ENCODE results near the gene PLXNB2. TPM values are rescaled to one million over a fixed set of nuclear protein-coding genes. Genes with fewer than 3 reads are reported as not detected.

PLXNB2 gene
- total RNA-seq, 1 experiment from 2014 or later: 155 TPM

DNA sequence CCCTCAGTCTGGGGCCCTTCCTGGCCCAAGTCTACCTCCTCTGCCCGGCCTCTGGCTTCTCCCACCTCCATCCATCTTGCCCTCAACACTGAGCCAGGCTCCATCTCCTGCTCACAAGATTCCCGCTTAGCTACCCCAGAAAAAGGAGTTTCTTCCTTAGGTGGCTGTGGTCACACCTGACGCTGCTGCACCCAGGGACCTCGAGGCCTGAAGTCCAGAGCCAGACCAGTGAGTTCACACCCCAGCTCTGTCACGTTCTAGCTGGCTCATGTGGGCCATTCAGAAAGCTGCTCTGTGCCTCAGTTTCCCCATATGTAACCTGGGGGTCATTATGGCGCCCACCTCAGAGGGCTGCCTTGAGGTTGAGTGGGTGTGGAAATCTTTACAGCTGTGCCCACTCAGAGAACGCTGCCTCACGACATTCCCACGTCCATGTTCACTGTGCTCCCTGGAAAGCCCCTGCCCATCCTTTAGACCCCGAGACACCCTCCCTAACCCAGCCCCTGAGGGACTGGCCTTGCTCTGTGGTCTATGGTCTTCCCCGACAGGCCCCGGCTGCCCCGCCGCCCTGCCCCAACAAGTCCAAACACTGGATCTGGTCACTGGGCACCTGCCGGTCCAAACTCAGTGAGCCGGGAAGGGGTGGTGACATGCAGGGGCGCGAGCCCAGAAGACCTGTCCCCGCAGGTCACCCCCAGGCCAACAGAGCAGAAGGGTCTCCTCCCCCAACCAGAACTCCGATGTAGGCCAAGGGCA lies 9.8 kb downstream of the PLXNB2 start:
- BruUV-seq (replicated peaks): no TSS peak
- no peaks in the 10 kb centered on the region for H3K36me3 ChIP-seq (ENCODE audit: insufficient read depth, low read length, poor library complexity, severe bottlenecking)
- no peak for DNase-seq (ENCODE audit: low spot score)
- peaks cover 75% of the 10 kb centered on the region for H3K4me1 ChIP-seq (ENCODE audit: insufficient read depth, low read length, poor library complexity, severe bottlenecking)
- no peak for TF ChIP-seq EZH2 (IDR thresholded peaks at IDR 0.05; ENCODE audit: borderline replicate concordance, low read depth, low read length, poor library complexity, severe bottlenecking)
- TF ChIP-seq, protein P1, sequence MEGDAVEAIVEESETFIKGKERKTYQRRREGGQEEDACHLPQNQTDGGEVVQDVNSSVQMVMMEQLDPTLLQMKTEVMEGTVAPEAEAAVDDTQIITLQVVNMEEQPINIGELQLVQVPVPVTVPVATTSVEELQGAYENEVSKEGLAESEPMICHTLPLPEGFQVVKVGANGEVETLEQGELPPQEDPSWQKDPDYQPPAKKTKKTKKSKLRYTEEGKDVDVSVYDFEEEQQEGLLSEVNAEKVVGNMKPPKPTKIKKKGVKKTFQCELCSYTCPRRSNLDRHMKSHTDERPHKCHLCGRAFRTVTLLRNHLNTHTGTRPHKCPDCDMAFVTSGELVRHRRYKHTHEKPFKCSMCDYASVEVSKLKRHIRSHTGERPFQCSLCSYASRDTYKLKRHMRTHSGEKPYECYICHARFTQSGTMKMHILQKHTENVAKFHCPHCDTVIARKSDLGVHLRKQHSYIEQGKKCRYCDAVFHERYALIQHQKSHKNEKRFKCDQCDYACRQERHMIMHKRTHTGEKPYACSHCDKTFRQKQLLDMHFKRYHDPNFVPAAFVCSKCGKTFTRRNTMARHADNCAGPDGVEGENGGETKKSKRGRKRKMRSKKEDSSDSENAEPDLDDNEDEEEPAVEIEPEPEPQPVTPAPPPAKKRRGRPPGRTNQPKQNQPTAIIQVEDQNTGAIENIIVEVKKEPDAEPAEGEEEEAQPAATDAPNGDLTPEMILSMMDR (conservative IDR thresholded peaks at IDR 0.05; ENCODE audit: low read depth, low read length): no peak
- intact Hi-C loops (cut with micrococcal nuclease; ENCODE audit: unreplicated experiment): no loop called here
- H3K9me3 ChIP-seq (ENCODE audit: low read depth, low read length, poor library complexity, severe bottlenecking): no peaks in the 10 kb centered on the region
- POLR2A ChIA-PET (ENCODE audit: low non-redundant PET): interaction anchor here (0.5 kb wide), 1 partner anchor 24 kb away, joined by 3 read pairs; no protein-coding TSS in a partner anchor
- CTCF ChIA-PET: no interaction called here
- no peak overlapping the region for H3K4me3 ChIP-seq (ENCODE audit: low read depth, low read length, poor library complexity, severe bottlenecking)
- H3K27ac ChIP-seq (ENCODE audit: low read depth, low read length, poor library complexity, severe bottlenecking): peak overlapping the region; percentile 57
- H3K27me3 ChIP-seq (replicated peaks; ENCODE audit: insufficient read depth, low read depth, low read length, poor library complexity): no peaks in the 10 kb centered on the region

DNA sequence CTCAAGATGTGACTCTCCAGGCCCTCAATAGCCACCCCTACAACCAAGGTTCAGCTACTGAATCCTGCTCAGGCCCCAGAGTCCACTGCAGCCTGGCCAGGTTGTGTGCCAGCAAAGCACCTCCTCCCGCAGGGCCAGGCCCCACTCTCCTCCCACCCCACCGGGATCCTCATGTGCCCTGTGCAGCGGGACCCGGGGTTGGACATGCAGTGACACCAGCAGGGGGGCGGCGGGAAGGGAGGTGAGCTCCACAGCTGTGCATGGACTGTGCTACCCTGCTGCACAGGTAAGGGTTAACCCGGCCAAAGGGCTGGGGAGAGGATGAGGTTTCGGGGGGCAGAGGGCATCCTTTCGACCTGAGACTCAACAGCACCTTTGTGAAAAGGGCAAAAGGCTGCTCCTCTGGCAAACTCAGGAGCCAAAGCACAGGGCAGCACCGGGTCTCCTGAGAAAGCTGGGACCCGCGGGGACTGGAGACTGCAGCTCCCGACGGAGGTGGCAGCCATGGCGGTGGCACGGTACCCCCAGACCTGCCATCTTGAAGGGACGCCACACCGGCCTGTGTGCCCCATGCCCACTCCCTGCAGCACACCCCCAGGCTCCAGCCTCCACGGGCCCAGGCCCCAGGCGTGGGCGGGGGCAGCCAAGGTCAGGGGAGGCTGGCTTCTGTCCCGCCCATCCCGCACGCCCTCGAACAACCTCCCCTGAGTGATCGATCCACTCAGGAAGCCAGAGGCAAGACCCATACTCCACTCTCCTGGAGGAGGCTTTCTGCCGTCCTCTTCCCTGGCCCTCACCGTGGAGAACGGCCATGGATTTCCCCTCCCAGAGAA lies 10.6 kb downstream of the PLXNB2 start:
- no peaks in the 10 kb centered on the region for H3K36me3 ChIP-seq (ENCODE audit: insufficient read depth, low read length, poor library complexity, severe bottlenecking)
- TF ChIP-seq, protein P1 (conservative IDR thresholded peaks at IDR 0.05; ENCODE audit: low read depth, low read length): no peak
- TF ChIP-seq EZH2 (IDR thresholded peaks at IDR 0.05; ENCODE audit: borderline replicate concordance, low read depth, low read length, poor library complexity, severe bottlenecking): no peak
- ChIA-PET POLR2A (ENCODE audit: low non-redundant PET) (interaction anchor here (0.5 kb wide), 1 partner anchor 25 kb away, joined by 3 read pairs; no protein-coding TSS in a partner anchor), CTCF (interaction anchor here (0.6 kb wide), 1 partner anchor 22 kb away, joined by 3 read pairs; no protein-coding TSS in a partner anchor)
- peaks cover 73% of the 10 kb centered on the region for H3K4me1 ChIP-seq (ENCODE audit: insufficient read depth, low read length, poor library complexity, severe bottlenecking)
- no TSS peak for BruUV-seq (replicated peaks)
- H3K9me3 ChIP-seq (ENCODE audit: low read depth, low read length, poor library complexity, severe bottlenecking): no peaks in the 10 kb centered on the region
- intact Hi-C loops (cut with micrococcal nuclease; ENCODE audit: unreplicated experiment): no loop called here
- peak overlapping the region; percentile 16 for H3K27ac ChIP-seq (ENCODE audit: low read depth, low read length, poor library complexity, severe bottlenecking)
- H3K4me3 ChIP-seq (ENCODE audit: low read depth, low read length, poor library complexity, severe bottlenecking): no peak overlapping the region
- H3K27me3 ChIP-seq (replicated peaks; ENCODE audit: insufficient read depth, low read depth, low read length, poor library complexity): no peaks in the 10 kb centered on the region
- DNase-seq (ENCODE audit: low spot score): no peak

DNA sequence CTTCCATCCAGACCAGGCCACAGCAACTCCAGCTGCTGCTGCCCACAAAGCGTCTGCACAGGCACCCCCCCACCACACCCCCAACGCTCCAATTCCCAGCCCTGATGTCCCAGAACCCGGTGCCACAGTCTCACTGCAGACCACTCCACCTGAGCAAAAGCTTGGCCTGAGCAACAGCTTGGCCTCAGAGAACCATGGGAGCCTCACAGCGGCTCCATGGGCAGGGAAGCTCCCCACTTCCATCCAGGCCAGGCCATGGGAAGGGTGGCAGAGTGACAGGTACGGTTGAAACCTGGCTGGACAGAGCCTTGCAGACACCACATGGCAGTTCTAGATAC lies 13.2 kb downstream of the PLXNB2 start:
- no TSS peak for BruUV-seq (replicated peaks)
- no peaks in the 10 kb centered on the region for H3K27me3 ChIP-seq (replicated peaks; ENCODE audit: insufficient read depth, low read depth, low read length, poor library complexity)
- H3K27ac ChIP-seq (ENCODE audit: low read depth, low read length, poor library complexity, severe bottlenecking): peak overlapping the region; percentile 93
- H3K36me3 ChIP-seq (ENCODE audit: insufficient read depth, low read length, poor library complexity, severe bottlenecking): peaks cover 22% of the 10 kb centered on the region
- ChIA-PET CTCF (interaction anchor here (1.1 kb wide), 1 partner anchor 10 kb away, joined by 5 read pairs; no protein-coding TSS in a partner anchor), POLR2A (ENCODE audit: low non-redundant PET) (no interaction called here)
- TF ChIP-seq, protein P1 (conservative IDR thresholded peaks at IDR 0.05; ENCODE audit: low read depth, low read length): no peak
- TF ChIP-seq EZH2 (IDR thresholded peaks at IDR 0.05; ENCODE audit: borderline replicate concordance, low read depth, low read length, poor library complexity, severe bottlenecking): no peak
- intact Hi-C loops (cut with micrococcal nuclease; ENCODE audit: unreplicated experiment): no loop called here
- H3K9me3 ChIP-seq (ENCODE audit: low read depth, low read length, poor library complexity, severe bottlenecking): no peaks in the 10 kb centered on the region
- no peak for DNase-seq (ENCODE audit: low spot score)
- H3K4me3 ChIP-seq (ENCODE audit: low read depth, low read length, poor library complexity, severe bottlenecking): peak overlapping the region; percentile 41
- peaks cover 47% of the 10 kb centered on the region for H3K4me1 ChIP-seq (ENCODE audit: insufficient read depth, low read length, poor library complexity, severe bottlenecking)

Data from A673 (cell line).